ENCODE measurements around the gene CD2AP.

- TF ChIP-seq, protein P1, sequence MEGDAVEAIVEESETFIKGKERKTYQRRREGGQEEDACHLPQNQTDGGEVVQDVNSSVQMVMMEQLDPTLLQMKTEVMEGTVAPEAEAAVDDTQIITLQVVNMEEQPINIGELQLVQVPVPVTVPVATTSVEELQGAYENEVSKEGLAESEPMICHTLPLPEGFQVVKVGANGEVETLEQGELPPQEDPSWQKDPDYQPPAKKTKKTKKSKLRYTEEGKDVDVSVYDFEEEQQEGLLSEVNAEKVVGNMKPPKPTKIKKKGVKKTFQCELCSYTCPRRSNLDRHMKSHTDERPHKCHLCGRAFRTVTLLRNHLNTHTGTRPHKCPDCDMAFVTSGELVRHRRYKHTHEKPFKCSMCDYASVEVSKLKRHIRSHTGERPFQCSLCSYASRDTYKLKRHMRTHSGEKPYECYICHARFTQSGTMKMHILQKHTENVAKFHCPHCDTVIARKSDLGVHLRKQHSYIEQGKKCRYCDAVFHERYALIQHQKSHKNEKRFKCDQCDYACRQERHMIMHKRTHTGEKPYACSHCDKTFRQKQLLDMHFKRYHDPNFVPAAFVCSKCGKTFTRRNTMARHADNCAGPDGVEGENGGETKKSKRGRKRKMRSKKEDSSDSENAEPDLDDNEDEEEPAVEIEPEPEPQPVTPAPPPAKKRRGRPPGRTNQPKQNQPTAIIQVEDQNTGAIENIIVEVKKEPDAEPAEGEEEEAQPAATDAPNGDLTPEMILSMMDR (IDR thresholded peaks at IDR 0.05; ENCODE audit: insufficient read depth, low read depth, low read length) = no peak
- TF ChIP-seq EZH2 (IDR thresholded peaks at IDR 0.05; ENCODE audit: insufficient read depth, low read length) = no peak
These were observed 109.9 kb downstream of the CD2AP start for GRCh38 chr6:47587493-47587892.
